ENCODE data around the gene IRGQ.

DNA sequence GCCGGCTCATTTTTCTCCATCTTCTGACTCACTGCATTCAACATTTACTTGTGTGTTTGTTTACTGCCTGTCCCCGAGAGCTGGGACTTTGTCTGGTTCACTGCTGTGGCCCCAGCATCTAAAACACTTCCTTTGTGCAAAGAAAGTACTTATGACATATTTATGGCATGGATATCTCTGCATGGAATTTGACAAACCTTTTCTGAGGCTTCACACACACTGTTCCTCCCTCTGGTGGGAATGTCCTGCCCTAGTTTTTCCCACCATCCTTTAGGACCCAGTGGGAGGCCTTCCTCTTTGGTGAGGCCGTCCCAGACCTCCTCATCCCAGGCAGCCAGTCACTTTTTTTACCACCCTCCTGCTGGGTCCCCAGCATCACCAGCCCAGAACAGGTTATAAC lies 14.6 kb upstream of the IRGQ start:
- no peak for TF ChIP-seq YY1 (IDR thresholded peaks at IDR 0.05; ENCODE audit: insufficient read depth, insufficient read length)
- TF ChIP-seq SUZ12 (IDR thresholded peaks at IDR 0.05; ENCODE audit: extremely low read depth, insufficient read depth, insufficient read length), result no peak
- no peak for TF ChIP-seq ZNF274 (IDR thresholded peaks at IDR 0.05; ENCODE audit: low read depth, low read length)

All from NT2/D1 (cell line).